Measurements from ENCODE around the gene TULP1.
"Not testable (repeated sequence)": the region's sequence is repeated elsewhere in the genome, so short reads cannot be mapped to it uniquely, and the experiment has no call there.

The TULP1 gene

GRCh38 chr6:35539223-35539622, 26.5 kb upstream of the TULP1 start:
- no peak for TF ChIP-seq CTCF (IDR thresholded peaks at IDR 0.05; ENCODE audit: borderline replicate concordance, insufficient read depth, low read depth, low read length)
- no peak overlapping the region for H3K4me3 ChIP-seq (ENCODE audit: low read depth, low read length)

- not testable (repeated sequence) for H3K4me3 ChIP-seq (ENCODE audit: low read depth, low read length)
Measured at GRCh38 chr6:35535847-35536246, 23.2 kb upstream of the TULP1 start.

GRCh38 chr6:35534407-35535170, 21.9 kb upstream of the TULP1 start:
- no peak for TF ChIP-seq CTCF (IDR thresholded peaks at IDR 0.05; ENCODE audit: borderline replicate concordance, insufficient read depth, low read depth, low read length)
- no peak overlapping the region for H3K4me3 ChIP-seq (ENCODE audit: low read depth, low read length)

- no peak for TF ChIP-seq CTCF (IDR thresholded peaks at IDR 0.05; ENCODE audit: borderline replicate concordance, insufficient read depth, low read depth, low read length)
- no peak overlapping the region for H3K4me3 ChIP-seq (ENCODE audit: low read depth, low read length)
Measured at GRCh38 chr6:35533981-35534380, 21.3 kb upstream of the TULP1 start.

GRCh38 chr6:35532126-35532525, 19.4 kb upstream of the TULP1 start:
- no peak overlapping the region for H3K4me3 ChIP-seq (ENCODE audit: low read depth, low read length)
- TF ChIP-seq CTCF (IDR thresholded peaks at IDR 0.05; ENCODE audit: borderline replicate concordance, insufficient read depth, low read depth, low read length) = no peak

- no peak overlapping the region for H3K4me3 ChIP-seq (ENCODE audit: low read depth, low read length)
- no peak for TF ChIP-seq CTCF (IDR thresholded peaks at IDR 0.05; ENCODE audit: borderline replicate concordance, insufficient read depth, low read depth, low read length)
Measured at GRCh38 chr6:35524380-35525020, 11.8 kb upstream of the TULP1 start.

- peak; percentile 97 for TF ChIP-seq CTCF (IDR thresholded peaks at IDR 0.05; ENCODE audit: borderline replicate concordance, insufficient read depth, low read depth, low read length)
- no peak overlapping the region for H3K4me3 ChIP-seq (ENCODE audit: low read depth, low read length)
Measured at GRCh38 chr6:35522660-35523658, 10.3 kb upstream of the TULP1 start.
